Erythroblast (primary cell): ENCODE data around the gene INPP4B.

Experiments
- GATA1 ChIP-seq: IDR thresholded peaks from 2 replicates; pipeline ENCODE4 v1.6.1; 2011; ENCODE audit warnings: low read depth, mild to moderate bottlenecking, control low read depth, low read length, moderate library complexity
- POLR2A ChIP-seq: IDR thresholded peaks from 2 replicates; pipeline ENCODE4 v1.6.1; 2011; ENCODE audit warnings: mild to moderate bottlenecking, low read length

DNA sequence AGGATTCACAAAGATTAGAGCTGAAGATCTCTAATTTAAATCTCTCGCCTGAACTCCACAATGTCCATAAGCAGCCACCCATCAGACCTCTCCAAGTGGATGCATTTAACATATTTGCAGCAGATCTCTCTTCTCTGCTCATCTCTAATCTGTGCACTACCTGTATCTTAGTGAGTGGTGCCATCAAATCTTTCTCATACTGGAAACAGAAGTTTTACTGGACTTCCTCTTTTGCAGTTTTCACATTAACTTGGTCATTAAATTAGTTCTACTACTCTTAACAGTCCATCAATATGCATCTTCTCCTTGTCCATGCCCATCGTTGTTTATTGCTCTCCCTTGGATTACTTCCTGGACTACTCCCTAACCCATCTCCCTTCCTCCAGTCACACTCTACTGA lies 721.2 kb downstream of the INPP4B start:
- TF ChIP-seq POLR2A (no peak), GATA1 (no peak)
